ENCODE data around the gene SLC17A7. TPM values are rescaled to one million over a fixed set of nuclear protein-coding genes. Genes with fewer than 3 reads are reported as not detected.
A peak's percentile ranks its signal among the peaks of the same experiment; 100 is the strongest.

SLC17A7 gene
- total RNA-seq, 6 donors from 2014 or later, result 0.37 to 2.1 (median 0.78) TPM; not detected in 1

DNA sequence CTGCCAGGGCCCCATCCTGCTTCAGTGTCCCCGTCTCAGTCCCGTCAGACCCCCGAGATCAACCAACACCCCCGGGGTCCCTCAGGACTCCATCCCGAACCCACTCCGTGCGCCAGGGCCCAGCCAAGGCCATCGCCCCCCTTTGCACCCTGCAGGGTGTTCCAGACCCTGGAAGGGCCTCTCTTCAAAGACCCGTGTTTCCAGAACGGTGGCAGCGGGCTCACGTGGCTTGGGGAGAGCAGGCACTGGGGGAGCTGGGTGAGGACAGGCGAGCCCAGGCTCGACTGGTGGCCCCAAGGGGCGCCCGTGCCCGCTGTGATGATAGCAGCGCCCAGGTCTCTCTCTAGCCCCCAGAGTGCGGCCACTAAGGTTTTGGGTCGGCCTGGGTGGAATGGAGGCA, 51.9 kb downstream of the SLC17A7 start:
- ATAC-seq (ENCODE audit: low FRiP score in 2 of 2), result no peak
- peaks cover 0 to 10% (median 2%) of the 10 kb centered on the region in 4 donors for H3K4me1 ChIP-seq
- TF ChIP-seq POLR2AphosphoS5 (IDR thresholded peaks at IDR 0.05), result no peak
- H3K4me3 ChIP-seq, result no peak overlapping the region
- H3K27ac ChIP-seq, result no peak overlapping the region
- WGBS, 2 donors, result 91 to 95% methylated on average over 8 to 15 of the region's 20 CpGs
- peak in 1 of 2 donors; percentile 72 for DNase-seq
- H3K9me3 ChIP-seq, result no peaks in the 10 kb centered on the region
- no peaks in the 10 kb centered on the region for H3K36me3 ChIP-seq
- H3K27me3 ChIP-seq, result no peaks in the 10 kb centered on the region

DNA sequence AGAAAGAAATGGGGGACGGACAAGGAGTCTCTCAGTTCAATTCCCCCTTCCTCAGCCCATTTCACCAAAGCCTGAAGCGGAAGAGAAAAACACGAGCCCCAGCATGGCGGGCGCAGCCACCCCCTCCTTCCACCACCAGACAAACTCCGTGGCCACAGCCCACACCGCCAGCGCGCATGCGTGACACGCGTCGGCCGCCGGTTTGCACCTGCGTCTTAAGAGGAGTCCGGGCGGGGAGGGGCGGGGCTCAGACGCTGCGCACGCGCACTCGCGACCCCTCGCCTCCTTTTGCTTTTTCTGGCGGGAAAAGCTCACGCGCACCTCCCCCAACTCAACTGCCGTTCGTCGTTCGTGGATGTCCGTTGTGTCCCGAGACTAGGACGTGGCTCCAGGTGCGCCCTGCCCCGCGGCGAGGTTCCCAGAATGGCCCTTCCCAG, 53.4 kb downstream of the SLC17A7 start, which contains the start of gene KASH5:
Gene KASH5 (plus strand): TSS at position 314 of the 437 bp plus-strand sequence. CDS start 2,635 bp downstream, outside the sequence.
- peaks cover 0 to 2% (median under 1%) of the 10 kb centered on the region in 4 donors for H3K9me3 ChIP-seq
- ATAC-seq (ENCODE audit: low FRiP score in 2 of 2) (peak; percentile 50 to 86), DNase-seq (peak; percentile 83 to 97)
- no peaks in the 10 kb centered on the region for H3K27me3 ChIP-seq
- WGBS, 2 donors, result 53 to 55% methylated on average over 30 to 40 of the region's 40 CpGs
- H3K36me3 ChIP-seq, result no peaks in the 10 kb centered on the region
- H3K4me3 ChIP-seq, result peak within 1 kb of the TSS in 3 of 4 donors; percentile 22 to 37 (median 37)
- peaks cover 0 to 10% (median 2%) of the 10 kb centered on the region in 4 donors for H3K4me1 ChIP-seq
- TF ChIP-seq EP300 (IDR thresholded peaks at IDR 0.05), result no peak
- TF ChIP-seq, protein P1, sequence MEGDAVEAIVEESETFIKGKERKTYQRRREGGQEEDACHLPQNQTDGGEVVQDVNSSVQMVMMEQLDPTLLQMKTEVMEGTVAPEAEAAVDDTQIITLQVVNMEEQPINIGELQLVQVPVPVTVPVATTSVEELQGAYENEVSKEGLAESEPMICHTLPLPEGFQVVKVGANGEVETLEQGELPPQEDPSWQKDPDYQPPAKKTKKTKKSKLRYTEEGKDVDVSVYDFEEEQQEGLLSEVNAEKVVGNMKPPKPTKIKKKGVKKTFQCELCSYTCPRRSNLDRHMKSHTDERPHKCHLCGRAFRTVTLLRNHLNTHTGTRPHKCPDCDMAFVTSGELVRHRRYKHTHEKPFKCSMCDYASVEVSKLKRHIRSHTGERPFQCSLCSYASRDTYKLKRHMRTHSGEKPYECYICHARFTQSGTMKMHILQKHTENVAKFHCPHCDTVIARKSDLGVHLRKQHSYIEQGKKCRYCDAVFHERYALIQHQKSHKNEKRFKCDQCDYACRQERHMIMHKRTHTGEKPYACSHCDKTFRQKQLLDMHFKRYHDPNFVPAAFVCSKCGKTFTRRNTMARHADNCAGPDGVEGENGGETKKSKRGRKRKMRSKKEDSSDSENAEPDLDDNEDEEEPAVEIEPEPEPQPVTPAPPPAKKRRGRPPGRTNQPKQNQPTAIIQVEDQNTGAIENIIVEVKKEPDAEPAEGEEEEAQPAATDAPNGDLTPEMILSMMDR (IDR thresholded peaks at IDR 0.05), result peak in 1 of 6 experiments; percentile 7
- peak in 1 of 4 donors; percentile 41 for TF ChIP-seq POLR2A (IDR thresholded peaks at IDR 0.05)
- peak within 1 kb of the TSS in 1 of 4 donors; percentile 43 for H3K27ac ChIP-seq

- no peak overlapping the region for H3K27ac ChIP-seq
- ATAC-seq (ENCODE audit: low FRiP score in 2 of 2), result no peak
- TF ChIP-seq, protein P1 (IDR thresholded peaks at IDR 0.05), result no peak
- H3K4me3 ChIP-seq, result no peak overlapping the region
- peaks cover 0 to 4% (median 2%) of the 10 kb centered on the region in 4 donors for H3K4me1 ChIP-seq
- peaks cover 6 to 12% (median 9%) of the 10 kb centered on the region in 4 donors for H3K9me3 ChIP-seq
- H3K27me3 ChIP-seq, result no peaks in the 10 kb centered on the region
- 45 to 90% methylated on average over 1 of the region's 1 CpG for WGBS, 2 donors
- no peak for DNase-seq
- H3K36me3 ChIP-seq, result no peaks in the 10 kb centered on the region
Observed at GRCh38 chr19:49383599-49383998, 57.7 kb downstream of the SLC17A7 start.

DNA sequence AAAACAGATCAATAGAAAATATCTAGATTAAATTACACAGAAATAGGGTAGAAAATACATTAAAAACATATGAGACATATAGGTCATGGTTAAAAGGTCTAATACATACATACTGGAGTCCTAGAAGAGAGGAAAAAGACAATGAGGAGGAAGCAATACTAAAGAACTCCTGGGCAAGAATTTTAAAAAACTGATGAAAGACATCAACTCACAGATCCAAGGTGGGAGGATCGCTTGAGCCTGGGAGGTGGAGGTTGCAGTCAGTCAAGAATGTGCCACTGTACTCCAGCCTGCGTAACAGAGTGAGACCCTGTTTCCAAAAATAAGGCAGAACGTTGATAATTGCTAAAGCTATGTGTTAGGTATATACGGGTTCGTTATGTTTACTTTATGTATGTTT, 58.7 kb downstream of the SLC17A7 start:
- TF ChIP-seq POLR2AphosphoS5 (IDR thresholded peaks at IDR 0.05) (no peak), POLR2A (IDR thresholded peaks at IDR 0.05) (no peak), EP300 (IDR thresholded peaks at IDR 0.05) (no peak)
- TF ChIP-seq, protein P1 (IDR thresholded peaks at IDR 0.05), result no peak
- 90 to 92% methylated on average over 5 of the region's 5 CpGs for WGBS, 2 donors
- no peak for ATAC-seq (ENCODE audit: low FRiP score in 2 of 2)

GRCh38 chr19:49380391-49380790, 60.9 kb downstream of the SLC17A7 start:
- H3K4me3 ChIP-seq, result no peak overlapping the region
- H3K27ac ChIP-seq, result no peak overlapping the region
- ATAC-seq (ENCODE audit: low FRiP score in 2 of 2) (no peak), DNase-seq (no peak)
- TF ChIP-seq POLR2A (IDR thresholded peaks at IDR 0.05) (no peak), EP300 (IDR thresholded peaks at IDR 0.05) (no peak), POLR2AphosphoS5 (IDR thresholded peaks at IDR 0.05) (no peak)
- TF ChIP-seq, protein P1 (IDR thresholded peaks at IDR 0.05), result no peak
- H3K27me3 ChIP-seq, result no peaks in the 10 kb centered on the region
- no peaks in the 10 kb centered on the region for H3K4me1 ChIP-seq
- 88 to 100% methylated on average over 3 of the region's 3 CpGs for WGBS, 2 donors
- H3K36me3 ChIP-seq, result no peaks in the 10 kb centered on the region
- H3K9me3 ChIP-seq, result peaks cover 6 to 12% (median 9%) of the 10 kb centered on the region in 4 donors

More for the DNA sequence above, 58.7 kb downstream of the SLC17A7 start:
- H3K9me3 ChIP-seq, result peaks cover 6 to 12% (median 9%) of the 10 kb centered on the region in 4 donors
- no peaks in the 10 kb centered on the region for H3K27me3 ChIP-seq
- no peak overlapping the region for H3K27ac ChIP-seq
- no peak overlapping the region for H3K4me3 ChIP-seq
- no peaks in the 10 kb centered on the region for H3K36me3 ChIP-seq
- no peak for DNase-seq
- H3K4me1 ChIP-seq, result peaks cover 0 to 4% (median 0%) of the 10 kb centered on the region in 4 donors

Small RNA genes lying within 50 kb of the gene (small RNA-seq; reads per million reads assigned to genes)
- gene SNORD32A (0 reads per million in 4 donors), gene SNORD33 (0 reads per million in 4 donors), gene SNORD34 (0 reads per million in 4 donors), gene SNORD35A (0 reads per million in 4 donors)

Other genes with a start within 250 kb of the SLC17A7 start
- gene SLC6A16, start 116.3 kb downstream of the SLC17A7 start, total RNA-seq, result 1 to 10 TPM in 5 of 6 donors, under 1 TPM in 1; 0.44 to 4.2 (median 2.0) TPM
- 100 to 1,000 TPM in 4 of 6 donors, 10 to 100 TPM in 2; 63.5 to 156 (median 123) TPM for gene CD37, start 106.1 kb downstream of the SLC17A7 start, total RNA-seq
- 10 to 100 TPM; 13.6 to 38.0 (median 20.5) TPM for gene TEAD2, start 79.1 kb downstream of the SLC17A7 start, total RNA-seq
- gene DKKL1, start 77.7 kb downstream of the SLC17A7 start, total RNA-seq, result under 1 TPM in 3 of 6 donors, not detected in 3; 0.40 to 0.69 (median 0.61) TPM
- gene KASH5, start 53.3 kb downstream of the SLC17A7 start, total RNA-seq, result 1 to 10 TPM in 3 of 6 donors, under 1 TPM in 1, not detected in 2; 0.61 to 6.9 (median 1.6) TPM
- gene PTH2, start 18.1 kb downstream of the SLC17A7 start, total RNA-seq, result not detected
- not detected for gene GFY, start 16.1 kb downstream of the SLC17A7 start, total RNA-seq
- 100 to 1,000 TPM in 1 of 6 donors, 10 to 100 TPM in 5; 59.5 to 120 (median 72.8) TPM for gene PIH1D1, start 10.3 kb upstream of the SLC17A7 start, total RNA-seq
- gene ALDH16A1, start 11.7 kb upstream of the SLC17A7 start, total RNA-seq, result 100 to 1,000 TPM in 1 of 6 donors, 10 to 100 TPM in 5; 26.3 to 111 (median 48.2) TPM
- gene FLT3LG, start 32.7 kb upstream of the SLC17A7 start, total RNA-seq, result 10 to 100 TPM in 3 of 6 donors, 1 to 10 TPM in 3; 4.3 to 19.9 (median 9.9) TPM
- 1,000 to 10,000 TPM in 4 of 6 donors, 100 to 1,000 TPM in 2; 974 to 2,595 (median 1,696) TPM for gene RPL13A, start 46.1 kb upstream of the SLC17A7 start, total RNA-seq
- gene RPS11, start 54.9 kb upstream of the SLC17A7 start, total RNA-seq, result 1,000 to 10,000 TPM; 1,447 to 3,855 (median 1,708) TPM
- 100 to 1,000 TPM; 175 to 466 (median 328) TPM for gene FCGRT, start 71.1 kb upstream of the SLC17A7 start, total RNA-seq
- gene RCN3, start 86.5 kb upstream of the SLC17A7 start, total RNA-seq, result 10 to 100 TPM in 5 of 6 donors, 1 to 10 TPM in 1; 5.9 to 82.8 (median 26.6) TPM
- 10 to 100 TPM; 30.3 to 72.3 (median 57.9) TPM for gene NOSIP, start 139.0 kb upstream of the SLC17A7 start, total RNA-seq
- gene PRRG2, start 139.8 kb upstream of the SLC17A7 start, total RNA-seq, result 10 to 100 TPM in 1 of 6 donors, 1 to 10 TPM in 5; 3.8 to 10.0 (median 7.1) TPM
- 10 to 100 TPM; 12.6 to 51.9 (median 33.7) TPM for gene PRR12, start 149.7 kb upstream of the SLC17A7 start, total RNA-seq
- 100 to 1,000 TPM in 3 of 6 donors, 10 to 100 TPM in 3; 81.7 to 160 (median 107) TPM for gene RRAS, start 198.6 kb upstream of the SLC17A7 start, total RNA-seq
- gene SCAF1, start 200.7 kb upstream of the SLC17A7 start, total RNA-seq, result 10 to 100 TPM; 28.6 to 98.5 (median 71.0) TPM
- 100 to 1,000 TPM in 3 of 6 donors, 10 to 100 TPM in 3; 50.5 to 210 (median 99.1) TPM for gene IRF3, start 224.3 kb upstream of the SLC17A7 start, total RNA-seq
- 10 to 100 TPM in 3 of 6 donors, 1 to 10 TPM in 3; 4.2 to 21.3 (median 14.1) TPM for gene BCL2L12, start 224.4 kb upstream of the SLC17A7 start, total RNA-seq
- gene PRMT1, start 235.7 kb upstream of the SLC17A7 start, total RNA-seq, result 100 to 1,000 TPM in 2 of 6 donors, 10 to 100 TPM in 4; 65.6 to 155 (median 82.0) TPM
- 1 to 10 TPM in 4 of 6 donors, under 1 TPM in 1, not detected in 1; 0.55 to 3.0 (median 1.5) TPM for gene ADM5, start 248.1 kb upstream of the SLC17A7 start, total RNA-seq
- 10 to 100 TPM in 1 of 6 donors, 1 to 10 TPM in 2, under 1 TPM in 1, not detected in 2; 0.46 to 17.2 (median 4.6) TPM for gene CPT1C, start 249.6 kb upstream of the SLC17A7 start, total RNA-seq